Measurements from ENCODE around the gene BCL6.

Gene BCL6

GRCh38 chr3:187745201-187746058 lies at the start of gene BCL6:
TSS of gene BCL6 (minus strand) at chr3:187745468. CDS start at chr3:187733693, 11,775 bp downstream.
- DNase-seq (ENCODE audit: low spot score): peak; percentile 97

- no peak for DNase-seq (ENCODE audit: low spot score)
Observed at GRCh38 chr3:187794731-187795130, 49.5 kb upstream of the BCL6 start.

GRCh38 chr3:187793618-187794017 lies 48.4 kb upstream of the BCL6 start:
- no peak for DNase-seq (ENCODE audit: low spot score)

GRCh38 chr3:187792521-187792920 lies 47.3 kb upstream of the BCL6 start:
- DNase-seq (ENCODE audit: low spot score): no peak

- no peak for DNase-seq (ENCODE audit: low spot score)
Observed at GRCh38 chr3:187789872-187790271, 44.6 kb upstream of the BCL6 start.

GRCh38 chr3:187788984-187789857 lies 44.0 kb upstream of the BCL6 start:
- no peak for DNase-seq (ENCODE audit: low spot score)

GRCh38 chr3:187783098-187783497 lies 37.8 kb upstream of the BCL6 start:
- peak; percentile 10 for DNase-seq (ENCODE audit: low spot score)

GRCh38 chr3:187782006-187782405 lies 36.7 kb upstream of the BCL6 start:
- DNase-seq (ENCODE audit: low spot score): no peak

- DNase-seq (ENCODE audit: low spot score): no peak
Observed at GRCh38 chr3:187781001-187781400, 35.7 kb upstream of the BCL6 start.

GRCh38 chr3:187778726-187779125 lies 33.5 kb upstream of the BCL6 start:
- DNase-seq (ENCODE audit: low spot score): no peak

- DNase-seq (ENCODE audit: low spot score): peak; percentile 74
Observed at GRCh38 chr3:187777331-187777941, 32.2 kb upstream of the BCL6 start.

GRCh38 chr3:187775549-187775948 lies 30.3 kb upstream of the BCL6 start:
- DNase-seq (ENCODE audit: low spot score): no peak

GRCh38 chr3:187774185-187774789 lies 29.0 kb upstream of the BCL6 start:
- no peak for DNase-seq (ENCODE audit: low spot score)

GRCh38 chr3:187773233-187774184 lies 28.2 kb upstream of the BCL6 start:
- no peak for DNase-seq (ENCODE audit: low spot score)

- peak; percentile 73 for DNase-seq (ENCODE audit: low spot score)
Observed at GRCh38 chr3:187770224-187770623, 25.0 kb upstream of the BCL6 start.

- no peak for DNase-seq (ENCODE audit: low spot score)
Observed at GRCh38 chr3:187769771-187770170, 24.5 kb upstream of the BCL6 start.

- DNase-seq (ENCODE audit: low spot score): no peak
Observed at GRCh38 chr3:187767266-187768012, 22.2 kb upstream of the BCL6 start.

- no peak for DNase-seq (ENCODE audit: low spot score)
Observed at GRCh38 chr3:187765342-187765741, 20.1 kb upstream of the BCL6 start.

GRCh38 chr3:187763850-187764648 lies 18.8 kb upstream of the BCL6 start:
- no peak for DNase-seq (ENCODE audit: low spot score)

All from CD4-positive, alpha-beta T cell treated with Interleukin-2 at 100 ng/mL for 4 hours (primary cell).